Osteoblast (primary cell): ENCODE results near the gene LDHB. TPM values are rescaled to one million over a fixed set of nuclear protein-coding genes. Genes with fewer than 3 reads are reported as not detected.

ENCODE experiments used
- DNase-seq: peaks from one replicate; pipeline ENCODE4 v3.0.0; 2011; ENCODE audit warnings: low spot score, mixed read lengths; ENCODE audit not compliant: insufficient read length; ENCODE audit errors: missing footprints
- H2AFZ ChIP-seq: 2 replicates; pipeline ENCODE4 v1.6.0; 2011; ENCODE audit warnings: mild to moderate bottlenecking, low read length
- H3K27ac ChIP-seq: 2 replicates; pipeline ENCODE4 v1.5.1; 2011; ENCODE audit warnings: mild to moderate bottlenecking, low read depth, low read length, moderate library complexity
- H3K27me3 ChIP-seq: 2 replicates; pipeline ENCODE4 v1.6.0; 2012; ENCODE audit warnings: mild to moderate bottlenecking, control low read depth, inconsistent platforms, low read length, moderate library complexity; ENCODE audit not compliant: insufficient read depth
- H3K36me3 ChIP-seq: 2 replicates; pipeline ENCODE4 v1.5.1; 2011; ENCODE audit warnings: mild to moderate bottlenecking, low read length, control low read depth, moderate library complexity; ENCODE audit not compliant: insufficient read depth
- H3K4me1 ChIP-seq: 2 replicates; pipeline ENCODE4 v1.5.1; 2011; ENCODE audit warnings: mild to moderate bottlenecking, low read length, control low read depth, moderate library complexity; ENCODE audit not compliant: insufficient read depth
- H3K4me2 ChIP-seq: 2 replicates; pipeline ENCODE4 v1.6.0; 2011; ENCODE audit warnings: mild to moderate bottlenecking, low read length; ENCODE audit not compliant: insufficient read depth
- H3K4me3 ChIP-seq: fragments of 200-600 bp; sonication (generic); 3 replicates; pipeline ENCODE4 v1.5.1; 2012; ENCODE audit warnings: mild to moderate bottlenecking, low read length, inconsistent platforms; ENCODE audit not compliant: insufficient read depth
- H3K79me2 ChIP-seq: 2 replicates; pipeline ENCODE4 v1.6.0; 2012; ENCODE audit warnings: mild to moderate bottlenecking, low read length, control low read depth, inconsistent platforms; ENCODE audit not compliant: insufficient read depth
- H3K9me3 ChIP-seq: 2 replicates; pipeline ENCODE4 v1.5.1; 2011; ENCODE audit warnings: low read depth, low read length, control low read depth
- H4K20me1 ChIP-seq: 2 replicates; pipeline ENCODE4 v1.6.0; 2012; ENCODE audit warnings: mild to moderate bottlenecking, low read length, control low read depth; ENCODE audit not compliant: insufficient read depth
- total RNA-seq: library from RNA; depleted of rRNA; stranded (reverse); fragments of >200 nt; gene quantifications from 2 replicates; pipeline ENCODE4 v1.2.3, GENCODE V29; 2012
- TF ChIP-seq, protein P1 (sequence below): IDR thresholded peaks from 2 replicates; pipeline ENCODE4 v1.5.1; 2011; ENCODE audit warnings: mild to moderate bottlenecking, low read depth, low read length, moderate library complexity; ENCODE audit errors: extremely low read depth

LDHB gene
- total RNA-seq, 1 donor, result 422 TPM

GRCh38 chr12:21585485-21585884, 72.2 kb downstream of the LDHB start:
- TF ChIP-seq, protein P1, sequence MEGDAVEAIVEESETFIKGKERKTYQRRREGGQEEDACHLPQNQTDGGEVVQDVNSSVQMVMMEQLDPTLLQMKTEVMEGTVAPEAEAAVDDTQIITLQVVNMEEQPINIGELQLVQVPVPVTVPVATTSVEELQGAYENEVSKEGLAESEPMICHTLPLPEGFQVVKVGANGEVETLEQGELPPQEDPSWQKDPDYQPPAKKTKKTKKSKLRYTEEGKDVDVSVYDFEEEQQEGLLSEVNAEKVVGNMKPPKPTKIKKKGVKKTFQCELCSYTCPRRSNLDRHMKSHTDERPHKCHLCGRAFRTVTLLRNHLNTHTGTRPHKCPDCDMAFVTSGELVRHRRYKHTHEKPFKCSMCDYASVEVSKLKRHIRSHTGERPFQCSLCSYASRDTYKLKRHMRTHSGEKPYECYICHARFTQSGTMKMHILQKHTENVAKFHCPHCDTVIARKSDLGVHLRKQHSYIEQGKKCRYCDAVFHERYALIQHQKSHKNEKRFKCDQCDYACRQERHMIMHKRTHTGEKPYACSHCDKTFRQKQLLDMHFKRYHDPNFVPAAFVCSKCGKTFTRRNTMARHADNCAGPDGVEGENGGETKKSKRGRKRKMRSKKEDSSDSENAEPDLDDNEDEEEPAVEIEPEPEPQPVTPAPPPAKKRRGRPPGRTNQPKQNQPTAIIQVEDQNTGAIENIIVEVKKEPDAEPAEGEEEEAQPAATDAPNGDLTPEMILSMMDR, result no peak
- no peak overlapping the region for H3K27ac ChIP-seq
- no peak for DNase-seq
- H3K9me3 ChIP-seq, result no peaks in the 10 kb centered on the region
- H4K20me1 ChIP-seq, result no peaks in the 10 kb centered on the region
- H3K27me3 ChIP-seq, result no peaks in the 10 kb centered on the region
- no peak overlapping the region for H3K4me3 ChIP-seq
- no peak overlapping the region for H3K4me2 ChIP-seq
- H3K79me2 ChIP-seq, result no peaks in the 10 kb centered on the region
- no peaks in the 10 kb centered on the region for H3K4me1 ChIP-seq
- H3K36me3 ChIP-seq, result no peaks in the 10 kb centered on the region
- H2AFZ ChIP-seq, result no peak overlapping the region

Other genes with a start within 250 kb of the LDHB start
- gene PYROXD1, start 220.2 kb downstream of the LDHB start, total RNA-seq, result 15.6 and 22.8 TPM in 2 replicates
- gene RECQL, start 156.2 kb downstream of the LDHB start, total RNA-seq, result 83.6 and 99.9 TPM in 2 replicates
- gene GOLT1B, start 156.1 kb downstream of the LDHB start, total RNA-seq, result 65.7 and 254 TPM in 2 replicates
- gene SPX, start 131.5 kb downstream of the LDHB start, total RNA-seq, result 1.2 and 2.9 TPM in 2 replicates
- not detected in 2 replicates for gene GYS2, start 53.0 kb downstream of the LDHB start, total RNA-seq
- gene KCNJ8, start 116.9 kb upstream of the LDHB start, total RNA-seq, result 5.1 and 9.1 TPM in 2 replicates